Occipital lobe (tissue), 2 donors: ENCODE results near the gene HDAC9. TPM values are rescaled to one million over a fixed set of nuclear protein-coding genes. Genes with fewer than 3 reads are reported as not detected.

Experiments used
- DNase-seq: peaks from one replicate; lab custom pipeline; 2025; lab: John Stamatoyannopoulos, UW
- total RNA-seq: library from RNA; depleted of rRNA; stranded (reverse); fragments of >200 nt; gene quantifications from one replicate; pipeline ENCODE4 v1.2.3, GENCODE V29; 2014

HDAC9 gene
- total RNA-seq, 1 donor from 2014 or later: 175 TPM

DNA sequence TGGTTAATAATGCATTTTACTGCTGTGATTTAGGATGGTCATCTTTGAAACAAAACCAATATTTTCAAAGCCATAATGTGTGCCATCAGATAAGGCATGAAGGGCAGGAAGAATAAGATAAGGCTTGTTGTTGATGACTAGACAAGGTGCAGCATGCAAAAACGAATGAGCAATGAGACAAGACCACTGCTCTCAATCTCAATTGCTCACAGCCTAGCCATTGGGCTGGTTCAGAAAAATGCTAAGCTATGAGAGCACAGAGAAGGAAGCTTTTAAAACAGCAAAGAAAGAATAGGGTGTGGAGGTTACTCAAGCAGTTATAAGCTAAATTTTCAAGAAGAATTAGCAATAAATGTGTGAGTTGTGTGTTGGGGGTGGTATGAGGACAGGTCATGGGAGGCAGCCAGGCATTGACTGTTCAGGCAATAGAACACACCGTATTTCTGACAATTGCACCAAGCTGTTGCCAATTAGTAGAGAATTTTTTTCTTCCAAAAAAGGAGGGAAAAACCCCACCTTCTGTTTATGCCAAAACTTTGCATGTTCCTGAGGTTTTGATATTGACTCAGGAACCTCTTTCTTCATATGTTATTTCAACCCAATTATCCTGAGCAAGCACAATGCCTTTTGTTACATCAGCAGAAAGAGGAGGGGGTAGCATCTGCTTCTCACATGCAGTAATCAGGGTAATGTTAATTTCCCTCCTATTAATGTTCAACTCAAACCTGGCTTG is 276.5 kb downstream of the HDAC9 start:
- no peak for DNase-seq

DNA sequence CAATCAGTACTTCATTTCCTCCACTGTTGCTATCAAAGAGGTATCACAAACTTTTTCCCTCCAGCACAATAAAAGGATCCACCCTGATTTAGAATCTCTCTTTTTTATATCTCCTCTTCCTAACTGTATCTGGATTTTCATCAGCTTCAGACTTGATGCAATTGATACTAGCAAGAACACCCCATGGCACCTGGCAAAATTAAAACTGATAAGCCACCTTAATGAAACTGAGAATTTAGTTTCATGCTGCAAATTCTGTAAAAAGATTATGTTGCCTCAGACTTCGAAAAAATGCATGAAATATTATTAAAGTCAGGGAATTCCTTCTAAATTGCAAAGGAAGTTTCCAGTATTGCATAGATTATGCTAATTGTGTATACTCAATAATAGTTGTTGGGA is 277.0 kb downstream of the HDAC9 start:
- DNase-seq: no peak

DNA sequence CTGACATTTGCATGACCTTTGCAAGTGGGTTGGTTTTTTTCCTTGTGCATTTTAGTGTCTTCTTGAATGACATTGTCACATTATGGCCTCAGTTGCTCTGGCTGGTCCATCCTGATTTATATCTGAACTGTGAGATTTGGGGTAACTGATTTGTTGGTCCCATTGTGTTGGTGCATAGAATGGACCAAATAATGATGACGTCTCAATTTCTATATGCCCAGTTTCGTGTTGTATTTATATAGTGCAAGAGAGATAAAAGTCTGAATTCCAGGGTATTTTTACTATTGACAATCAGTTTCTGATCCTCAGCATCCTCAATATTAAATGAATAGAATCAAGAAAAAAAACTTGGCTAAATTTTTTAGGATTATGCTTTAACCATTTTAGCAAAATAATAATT is 281.8 kb downstream of the HDAC9 start:
- DNase-seq: no peak

DNA sequence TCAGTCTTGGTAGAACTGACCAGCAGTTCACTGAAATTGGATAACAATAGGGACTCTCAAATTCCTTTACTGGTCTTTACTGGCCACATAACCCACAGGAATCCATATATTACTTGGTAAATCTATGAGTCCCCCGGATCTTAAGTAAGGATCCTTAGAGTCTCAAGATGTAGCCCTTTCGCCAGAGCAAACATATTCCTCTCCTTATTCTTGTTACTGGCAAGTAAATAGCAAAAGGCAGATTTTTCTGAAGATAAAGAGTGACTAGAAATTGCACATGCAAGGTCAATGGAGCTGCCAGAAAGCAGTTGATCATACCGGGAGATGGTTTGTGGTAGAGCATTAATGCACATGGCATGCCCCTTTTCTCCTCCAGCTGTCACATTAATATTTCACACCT is 283.0 kb downstream of the HDAC9 start:
- no peak for DNase-seq

DNA sequence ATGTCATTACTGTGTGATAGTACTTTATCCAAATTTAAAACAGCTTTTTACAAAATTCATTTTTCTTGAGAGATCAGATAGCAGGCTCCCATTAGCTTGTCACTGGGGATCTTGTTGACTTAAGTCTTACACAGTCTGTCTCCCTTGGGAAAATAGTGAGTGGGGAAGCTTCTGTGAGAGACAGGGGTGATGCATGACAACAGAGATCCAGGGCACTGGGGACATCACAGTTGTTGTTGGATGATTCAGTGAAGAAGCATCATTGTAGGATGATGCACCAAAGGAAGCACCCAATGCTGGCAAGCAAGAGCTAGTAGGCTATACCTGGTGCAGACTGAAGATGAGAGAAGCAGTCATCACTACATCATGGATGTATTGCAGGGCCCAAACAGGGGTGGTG is 284.7 kb downstream of the HDAC9 start:
- DNase-seq: no peak

DNA sequence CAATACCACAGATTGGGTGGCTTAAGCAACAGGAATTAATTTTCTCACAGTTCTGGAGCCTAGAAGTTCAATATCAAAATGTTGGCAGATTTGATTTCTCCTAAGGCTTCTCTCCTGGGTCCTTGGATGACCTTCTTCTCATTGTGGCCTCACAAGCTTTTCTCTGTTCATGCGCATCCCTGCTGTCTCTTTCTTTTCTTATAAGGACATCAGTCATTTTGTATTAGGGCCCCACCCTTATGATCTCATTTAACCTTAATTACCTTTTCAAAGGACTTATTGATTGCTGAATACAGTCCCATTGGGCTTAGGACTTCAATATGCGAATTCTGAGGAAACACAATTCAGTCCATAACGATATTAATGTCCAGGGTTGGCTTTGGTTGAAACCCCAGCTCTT is 285.4 kb downstream of the HDAC9 start:
- no peak for DNase-seq

DNA sequence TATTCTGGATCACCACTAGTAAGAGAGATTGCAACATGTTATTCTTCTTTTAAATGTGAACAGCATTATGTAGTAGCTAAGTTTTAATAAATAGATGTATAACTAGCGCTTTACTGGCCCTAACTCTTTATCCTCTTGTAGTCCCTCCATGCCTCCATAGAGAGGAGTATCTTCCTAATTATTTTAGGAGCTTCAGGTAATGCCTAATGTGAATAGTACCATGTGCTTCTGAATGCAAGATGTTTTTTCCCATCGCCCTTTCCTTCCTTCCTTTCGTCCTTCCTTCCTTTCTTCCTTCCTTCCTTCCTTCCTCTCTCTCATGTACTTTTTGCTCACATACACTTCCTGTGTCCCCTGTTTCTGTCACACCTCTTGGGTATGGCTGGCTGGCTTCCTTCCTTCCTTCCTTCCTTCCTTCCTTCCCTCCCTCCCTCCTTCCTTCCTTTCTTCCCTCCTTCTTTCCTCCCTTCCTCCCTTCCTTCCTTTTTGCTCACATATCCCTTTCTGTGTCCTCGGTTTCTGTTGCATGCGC is 290.7 kb downstream of the HDAC9 start:
- no peak for DNase-seq

DNA sequence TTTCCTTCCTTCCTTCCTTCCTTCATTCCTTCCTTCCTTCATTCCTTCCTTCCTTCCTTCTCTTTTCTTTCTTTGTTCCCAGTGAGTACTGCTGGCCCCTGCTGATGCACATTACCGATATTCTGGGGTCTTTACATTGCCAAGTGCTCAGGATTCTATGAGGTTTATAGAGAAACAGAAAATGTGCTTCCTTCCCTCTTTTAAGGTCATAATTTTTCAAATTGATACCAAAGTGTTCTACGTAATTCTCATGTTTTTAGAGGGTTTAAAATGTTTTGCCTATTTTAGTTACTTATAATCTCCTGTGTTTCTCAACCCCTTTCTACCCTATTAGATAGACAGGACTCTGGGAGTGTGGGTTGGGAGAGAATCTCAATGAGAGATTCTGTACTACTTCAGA is 291.2 kb downstream of the HDAC9 start:
- DNase-seq: no peak

DNA sequence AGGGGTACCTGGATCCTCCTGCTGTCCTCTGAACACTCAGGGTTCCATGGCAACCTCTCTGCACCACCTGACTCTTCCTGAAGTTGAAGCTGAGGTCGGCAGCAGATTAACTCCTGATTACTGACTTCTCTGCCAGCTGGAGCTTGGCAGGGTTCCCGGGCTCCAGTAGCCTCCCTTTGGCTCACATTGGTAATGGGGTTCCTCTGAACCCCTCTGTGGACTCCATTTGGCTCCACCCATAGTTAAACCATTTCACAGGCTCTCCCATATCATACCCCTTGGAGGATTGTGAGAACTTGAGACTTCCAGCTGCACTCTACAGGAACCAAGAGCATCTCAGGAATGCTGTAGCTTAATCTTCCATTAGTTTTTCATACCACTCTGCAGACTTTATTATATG is 292.5 kb downstream of the HDAC9 start:
- DNase-seq: no peak

DNA sequence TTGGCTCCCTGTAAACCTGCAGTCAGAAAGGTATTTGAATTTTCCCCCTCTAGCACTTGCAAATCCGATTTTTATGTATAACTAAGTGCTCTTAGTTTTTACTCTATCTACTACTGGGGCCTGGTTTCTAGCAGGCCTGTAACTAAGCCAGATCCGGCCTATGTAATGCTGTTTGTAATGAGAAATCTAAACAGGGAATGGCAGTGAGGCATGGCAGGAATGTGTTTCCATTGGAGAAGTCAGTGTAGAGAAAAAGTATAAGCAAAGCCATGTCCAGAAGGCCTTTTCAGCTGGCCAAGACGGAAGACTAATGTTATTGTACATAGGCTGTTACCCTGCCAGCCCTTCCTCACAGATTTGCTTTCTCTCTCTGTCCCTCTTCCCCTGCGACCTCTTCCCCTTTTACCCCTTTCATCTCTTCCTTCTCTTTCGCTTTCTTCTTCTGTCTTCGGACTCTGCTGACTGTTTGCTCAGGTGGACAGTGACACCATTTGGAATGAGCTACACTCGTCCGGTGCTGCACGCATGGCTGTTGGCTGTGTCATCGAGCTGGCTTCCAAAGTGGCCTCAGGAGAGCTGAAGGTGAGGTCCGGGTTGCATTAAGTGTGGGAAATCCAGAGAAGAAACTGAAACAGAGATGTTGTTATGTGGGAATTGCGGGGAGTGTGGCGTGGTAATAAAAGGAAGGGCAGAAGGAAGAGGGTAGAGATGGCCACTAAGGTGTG is 297.5 kb downstream of the HDAC9 start:
- no peak for DNase-seq

DNA sequence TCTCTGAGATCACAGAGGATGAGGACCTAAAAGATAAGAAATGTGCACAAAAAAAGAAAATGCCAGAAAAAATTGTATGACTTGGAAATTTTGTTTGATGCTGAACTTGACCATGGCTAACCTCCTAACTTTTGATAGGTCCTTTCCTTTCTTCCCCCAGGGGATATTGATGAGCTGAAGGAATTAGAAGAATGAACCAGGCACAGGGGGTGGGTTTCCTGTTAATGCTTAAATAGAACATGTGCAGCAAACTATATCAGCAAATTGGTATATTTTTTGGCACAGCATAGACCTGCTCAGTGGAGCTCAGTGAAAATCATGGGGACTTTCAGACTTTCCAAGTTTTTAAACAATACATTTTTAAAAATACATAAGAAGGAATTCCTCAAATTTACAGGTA is 300.7 kb downstream of the HDAC9 start:
- no peak for DNase-seq

DNA sequence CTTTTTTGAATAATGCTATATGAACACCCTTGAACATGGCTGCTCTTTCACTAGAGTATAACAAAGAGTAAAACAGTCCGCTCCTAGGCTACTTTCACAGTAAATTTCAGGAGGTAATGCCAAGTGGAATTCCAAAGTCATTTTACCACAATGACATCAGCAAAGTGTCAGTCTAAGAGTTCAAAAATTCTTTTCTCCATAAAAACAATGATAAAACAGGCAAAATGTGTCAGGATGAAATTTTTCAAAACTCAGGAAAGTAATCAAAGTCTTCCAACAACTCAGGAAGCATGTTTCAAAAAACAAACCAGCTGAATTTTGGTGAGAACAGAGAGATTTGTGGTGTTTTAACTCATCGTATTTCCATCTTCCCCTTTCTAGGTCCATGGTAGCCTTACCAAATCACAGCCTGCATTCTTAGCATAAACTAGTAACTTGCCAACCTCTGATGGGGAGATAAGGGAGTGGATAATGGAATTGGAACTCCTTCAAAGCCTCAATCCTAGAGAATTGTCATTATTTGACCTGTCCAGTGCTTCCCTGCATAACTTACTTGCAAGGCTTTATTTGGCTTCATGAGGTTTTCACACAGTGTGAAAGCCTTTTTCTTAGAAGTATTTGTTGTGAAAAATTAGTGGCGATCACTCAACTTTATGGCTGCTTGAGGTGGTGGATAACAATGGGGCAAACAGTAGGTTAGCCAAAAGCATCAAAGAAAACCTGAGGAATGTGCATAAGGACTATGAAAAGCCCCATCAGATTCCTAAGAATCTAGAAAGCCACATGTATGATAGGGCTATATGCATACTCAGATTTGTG is 302.7 kb downstream of the HDAC9 start:
- no peak for DNase-seq

DNA sequence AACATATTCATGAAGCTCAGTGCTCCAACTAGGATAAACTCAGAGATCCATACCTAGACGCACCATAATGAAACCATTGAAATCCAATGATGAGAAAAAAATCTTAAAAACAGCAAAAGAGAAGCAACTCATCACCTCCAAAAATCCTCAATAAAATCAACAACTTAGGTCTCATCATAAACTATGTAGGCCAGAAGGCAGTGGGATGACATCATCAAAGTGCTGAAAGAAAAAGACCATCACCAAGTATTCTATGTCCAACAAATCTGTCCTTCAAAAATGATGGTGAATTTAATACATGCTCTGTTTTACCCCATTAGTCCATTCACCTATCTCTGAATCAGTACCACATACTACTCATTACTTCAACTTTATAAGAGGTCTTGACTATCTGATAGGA is 304.4 kb downstream of the HDAC9 start:
- DNase-seq: no peak

DNA sequence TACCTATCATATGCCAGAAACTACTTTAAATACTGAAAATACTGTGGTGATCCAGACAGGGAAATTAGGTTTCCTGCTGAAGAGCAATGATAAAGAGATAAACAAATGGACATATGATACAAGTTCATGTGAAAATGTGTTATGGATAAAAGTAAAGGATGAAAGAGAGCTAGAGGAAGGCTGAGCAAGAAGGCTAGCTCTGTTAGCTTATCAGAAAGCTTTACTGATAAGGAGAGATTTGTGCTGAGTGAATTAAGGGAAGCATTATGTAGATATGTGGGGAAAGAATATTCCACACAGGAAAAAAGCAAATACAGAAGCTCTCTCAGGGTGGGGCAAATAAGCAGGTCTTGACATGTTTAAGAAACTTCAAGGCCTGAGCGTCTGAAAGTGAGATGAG is 308.4 kb downstream of the HDAC9 start:
- DNase-seq: no peak

DNA sequence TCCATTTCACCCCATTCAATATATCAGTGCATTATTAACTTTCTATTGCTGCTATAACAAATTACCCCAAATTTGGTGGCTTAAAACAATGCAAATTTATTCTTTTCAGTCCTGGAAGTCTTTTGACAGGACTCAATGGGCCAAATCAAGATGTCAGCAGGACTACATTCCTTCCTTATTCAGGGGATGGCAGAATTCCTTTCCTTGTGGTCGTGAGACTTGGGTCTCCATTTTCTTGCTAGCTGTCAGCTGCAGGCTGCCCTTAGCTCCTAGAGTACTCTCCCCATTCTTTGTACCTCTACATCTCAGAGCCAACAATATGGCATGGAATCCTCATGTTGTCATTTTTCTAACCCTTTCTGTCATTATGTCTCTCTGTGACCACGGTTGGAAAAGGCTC is 310.6 kb downstream of the HDAC9 start:
- DNase-seq: no peak

DNA sequence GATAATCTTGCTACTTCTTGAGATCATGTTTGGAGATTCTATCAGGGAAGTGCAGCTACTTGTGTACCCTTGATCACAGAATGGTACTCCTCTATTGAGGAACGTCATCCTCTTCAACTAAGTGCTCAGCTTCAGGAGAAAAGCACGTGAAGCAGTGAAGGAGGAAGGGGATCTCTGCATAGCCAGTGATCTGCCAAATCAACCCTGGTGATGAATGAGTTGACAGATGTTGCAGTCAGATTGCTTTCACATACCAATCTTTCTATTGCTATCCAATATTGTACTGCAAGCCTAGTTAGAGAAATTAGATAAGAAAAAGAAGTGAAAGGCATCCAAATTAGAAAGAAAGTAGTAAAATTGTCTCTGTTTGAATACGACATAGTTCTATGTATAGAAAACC is 312.5 kb downstream of the HDAC9 start:
- DNase-seq: no peak

DNA sequence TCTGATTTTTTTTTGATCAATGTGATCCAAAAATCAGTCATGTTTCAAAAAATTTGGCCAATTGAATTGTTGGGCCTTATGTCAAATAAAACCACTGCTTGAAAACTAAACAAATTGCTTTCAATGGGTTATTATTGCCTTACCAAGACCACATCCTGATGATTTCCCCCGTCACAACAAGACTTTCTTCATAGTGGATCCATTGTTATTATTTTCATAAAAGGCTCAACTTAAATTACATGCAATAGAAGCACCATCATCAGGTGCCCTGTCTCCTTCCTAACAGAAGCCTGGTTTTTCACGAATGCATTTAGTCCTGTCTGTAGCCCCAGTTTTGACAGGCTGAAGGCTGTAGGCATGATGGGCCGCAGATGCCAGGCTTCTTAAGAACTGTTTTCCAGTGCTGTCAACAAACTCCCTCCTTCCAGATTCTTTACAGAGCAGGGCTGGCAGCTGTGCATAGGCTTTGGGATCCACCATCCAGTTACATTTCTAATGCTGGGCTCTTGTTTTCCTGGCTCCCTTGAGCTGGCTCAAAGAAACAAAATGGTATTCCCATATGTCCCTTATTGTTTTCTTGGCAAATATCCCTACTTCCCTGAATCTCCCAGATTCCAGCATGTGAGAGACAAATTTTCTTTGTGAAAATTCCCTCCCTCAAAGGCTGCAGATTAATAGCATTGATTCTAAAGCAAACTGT is 319.9 kb downstream of the HDAC9 start:
- no peak for DNase-seq

DNA sequence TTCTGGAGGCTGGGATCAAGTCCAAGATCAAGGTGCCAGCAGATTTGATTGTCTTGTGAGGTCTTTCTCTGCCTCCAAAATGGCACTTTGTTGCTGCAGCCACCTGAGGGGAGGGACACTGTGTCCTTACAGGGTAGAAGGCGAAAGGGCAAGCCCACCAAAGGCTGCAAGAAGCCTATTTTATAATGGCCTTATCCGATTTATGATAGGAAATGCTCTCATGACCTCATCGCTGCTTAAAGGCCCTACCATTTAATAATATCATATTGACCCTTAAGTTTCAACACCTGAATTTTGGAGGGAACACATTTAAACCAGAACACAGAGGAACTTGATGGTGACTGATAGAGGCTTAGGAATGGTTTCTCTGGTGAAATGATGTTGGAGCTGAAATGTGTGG is 325.4 kb downstream of the HDAC9 start:
- DNase-seq: no peak

DNA sequence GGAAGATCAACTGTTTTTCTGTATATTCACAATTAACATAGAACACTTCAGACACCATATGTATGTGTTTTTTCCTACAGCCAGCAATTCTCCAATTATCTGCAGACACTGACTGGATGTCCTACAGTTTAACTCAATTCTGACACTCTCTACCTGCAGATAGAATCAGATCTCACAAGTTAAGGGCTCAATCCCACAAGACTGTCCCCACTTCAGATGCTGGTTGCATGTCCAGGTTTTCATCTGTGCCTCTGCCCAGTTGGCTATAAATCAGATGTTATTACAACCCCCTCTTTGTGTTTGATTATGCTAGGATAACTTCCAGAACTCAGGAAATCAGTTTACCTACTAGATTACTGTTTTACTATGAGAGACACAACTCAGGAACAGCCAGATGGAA is 326.0 kb downstream of the HDAC9 start:
- no peak for DNase-seq

DNA sequence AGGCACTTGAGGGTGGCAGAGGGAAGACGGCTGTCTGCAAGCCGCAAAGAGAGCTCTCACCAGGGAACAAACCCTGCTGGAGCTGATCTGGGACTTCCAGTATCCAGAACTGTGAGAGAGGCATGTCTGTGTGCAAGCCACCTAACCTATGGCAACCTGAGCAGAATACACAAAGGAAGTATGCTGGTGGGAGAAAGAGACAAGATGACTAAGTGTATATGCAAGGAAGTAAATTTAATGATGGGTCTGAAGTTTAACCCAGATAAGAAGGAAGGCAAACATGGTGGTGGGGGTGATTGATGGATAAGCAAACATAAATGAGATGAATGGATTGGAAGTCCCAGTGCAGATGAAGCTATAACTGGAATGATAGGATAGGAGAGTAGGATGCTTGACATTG is 328.6 kb downstream of the HDAC9 start:
- no peak for DNase-seq

DNA sequence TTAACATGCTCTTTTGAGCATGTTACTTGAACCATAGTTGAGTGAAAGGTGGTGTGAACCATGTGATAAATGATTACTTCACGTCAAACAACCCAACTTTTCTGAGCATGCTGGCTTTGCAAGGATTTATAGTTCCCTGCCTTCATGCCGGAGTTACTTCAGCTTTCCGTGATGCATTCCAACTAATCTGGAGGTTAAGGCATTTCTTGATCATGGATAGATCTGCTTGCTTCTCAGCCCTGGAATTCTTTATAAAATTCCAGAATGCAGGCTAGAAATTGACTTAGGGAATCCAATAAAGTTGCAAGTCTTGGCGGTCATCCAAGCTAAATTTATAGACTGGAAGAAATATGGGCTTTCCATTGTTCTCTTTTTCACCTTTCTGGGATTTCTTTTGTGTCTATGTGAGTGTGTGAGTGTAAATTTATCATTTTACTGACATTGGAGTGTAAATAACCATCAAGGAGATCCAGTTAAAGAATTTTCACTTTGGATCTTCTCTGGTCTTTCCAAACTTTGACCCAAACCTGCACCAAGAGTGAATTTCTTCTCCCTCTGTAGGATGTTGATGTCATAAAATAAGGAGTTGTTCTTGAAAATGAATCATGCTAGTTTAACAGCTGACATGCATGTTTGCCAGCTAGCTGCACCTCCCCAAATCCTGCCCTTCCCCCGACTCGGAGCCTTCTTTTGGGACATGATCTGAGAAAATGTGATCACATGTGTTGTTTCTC is 332.9 kb downstream of the HDAC9 start:
- no peak for DNase-seq
